BLaER1 (cell line): ENCODE measurements around the gene NELFA.
"Not testable (repeated sequence)": the region's sequence is repeated elsewhere in the genome, so short reads cannot be mapped to it uniquely, and the experiment has no call there.

Experiments used
- H3K27ac ChIP-seq: shearing (Covaris generic); formaldehyde crosslinking; 2 replicates; pipeline ENCODE4 v1.8.1; 2022
- H3K27me3 ChIP-seq: shearing (Covaris generic); formaldehyde crosslinking; 2 replicates; pipeline ENCODE4 v1.8.1; 2022
- H3K36me3 ChIP-seq: shearing (Covaris generic); formaldehyde crosslinking; 2 replicates; pipeline ENCODE4 v1.8.1; 2022
- H3K4me1 ChIP-seq: shearing (Covaris generic); formaldehyde crosslinking; 2 replicates; pipeline ENCODE4 v1.8.1; 2022
- H3K4me2 ChIP-seq: shearing (Covaris generic); formaldehyde crosslinking; 2 replicates; pipeline ENCODE4 v1.8.1; 2022
- H3K4me3 ChIP-seq: shearing (Covaris generic); formaldehyde crosslinking; 2 replicates; pipeline ENCODE4 v1.8.1; 2022
- H3K9ac ChIP-seq: shearing (Covaris generic); formaldehyde crosslinking; 2 replicates; pipeline ENCODE4 v1.8.1; 2022
- H3K9me3 ChIP-seq: shearing (Covaris generic); formaldehyde crosslinking; 2 replicates; pipeline ENCODE4 v1.8.1; 2022
- H4K20me1 ChIP-seq: shearing (Covaris generic); formaldehyde crosslinking; 2 replicates; pipeline ENCODE4 v1.8.1; 2022
- Cebpa-rat ChIP-seq: shearing (Covaris generic); IDR thresholded peaks from 2 replicates; pipeline ENCODE4 v1.8.1; 2022

NELFA gene

GRCh38 chr4:2040391-2041238, 31.8 kb upstream of the NELFA start:
- no peak for TF ChIP-seq Cebpa-rat
- Histone ChIP-seq H3K27me3 (peaks cover 32% of the 10 kb centered on the region), H3K4me1 (peaks cover 39% of the 10 kb centered on the region), H3K4me3 (peak overlapping the region; percentile 75), H3K27ac (no peak overlapping the region), H3K4me2 (peak overlapping the region; percentile 95), H4K20me1 (peaks cover 27% of the 10 kb centered on the region), H3K9me3 (no peaks in the 10 kb centered on the region), H3K9ac (no peak overlapping the region; the same call in 1 of the 2 replicates), H3K36me3 (peaks cover 13% of the 10 kb centered on the region)

- H3K9ac ChIP-seq = no peak overlapping the region
- no peak for TF ChIP-seq Cebpa-rat
- no peaks in the 10 kb centered on the region for H3K9me3 ChIP-seq
- H3K4me2 ChIP-seq = no peak overlapping the region
- H3K27ac ChIP-seq = no peak overlapping the region
- no peaks in the 10 kb centered on the region for H3K36me3 ChIP-seq
- H3K4me3 ChIP-seq = no peak overlapping the region
- peaks cover 8% of the 10 kb centered on the region for H3K4me1 ChIP-seq
- H3K27me3 ChIP-seq = peaks cover 32% of the 10 kb centered on the region
- no peaks in the 10 kb centered on the region for H4K20me1 ChIP-seq
Measured at GRCh38 chr4:2036866-2037265, 28.1 kb upstream of the NELFA start.

DNA sequence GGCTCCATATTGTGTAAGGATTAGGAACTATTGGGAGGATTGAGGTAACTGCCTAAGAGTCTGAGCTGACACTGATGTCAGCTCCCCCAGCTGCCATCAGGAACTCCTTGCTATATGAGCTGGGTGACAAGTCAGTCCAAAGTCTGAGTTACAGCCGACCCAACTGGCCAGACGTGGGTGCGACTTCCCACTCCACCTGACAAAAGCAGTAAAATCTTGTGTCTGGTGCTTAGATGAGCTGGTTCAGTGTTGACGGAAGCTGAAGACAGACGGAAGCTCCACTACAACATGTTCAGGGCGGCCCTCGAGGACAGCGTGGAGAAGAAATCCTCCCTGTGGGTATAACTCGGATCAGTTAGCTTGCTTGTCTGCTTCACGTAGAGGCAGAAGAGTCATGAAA, 27.6 kb upstream of the NELFA start:
- Histone ChIP-seq H3K27ac (no peak overlapping the region), H3K9ac (no peak overlapping the region), H3K4me1 (peaks cover 5% of the 10 kb centered on the region), H3K4me2 (no peak overlapping the region), H3K9me3 (no peaks in the 10 kb centered on the region), H3K4me3 (no peak overlapping the region), H4K20me1 (no peaks in the 10 kb centered on the region), H3K36me3 (no peaks in the 10 kb centered on the region), H3K27me3 (peaks cover 27% of the 10 kb centered on the region)
- TF ChIP-seq Cebpa-rat = no peak

DNA sequence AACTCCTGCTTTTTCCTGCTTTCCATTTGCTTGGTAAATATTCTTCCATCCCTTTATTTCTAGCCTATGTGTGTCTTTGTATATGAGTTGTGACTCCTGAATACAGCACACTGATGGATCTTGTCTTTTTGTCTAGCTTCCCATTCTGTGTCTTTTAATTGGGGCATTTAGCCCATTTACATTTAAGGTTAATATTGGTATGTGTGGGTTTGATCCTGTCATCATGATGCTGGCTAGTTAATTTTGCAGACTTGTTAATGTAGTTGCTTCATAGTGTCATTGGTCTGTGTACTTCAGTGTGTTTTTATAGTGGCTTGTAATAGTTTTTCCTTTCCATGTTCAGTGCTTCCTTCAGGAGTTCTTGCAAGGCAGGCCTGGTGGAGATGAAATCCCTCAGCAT, 22.4 kb upstream of the NELFA start:
- not testable (repeated sequence) for H3K36me3 ChIP-seq

GRCh38 chr4:2027120-2027519, 18.3 kb upstream of the NELFA start:
- not testable (repeated sequence) for H3K27ac ChIP-seq, H3K27me3 ChIP-seq, H3K9ac ChIP-seq, H3K4me3 ChIP-seq, H3K36me3 ChIP-seq, H3K4me2 ChIP-seq, H3K4me1 ChIP-seq, H4K20me1 ChIP-seq
- H3K9me3 ChIP-seq = peaks cover 28% of the 10 kb centered on the region

More for the DNA sequence above, 22.4 kb upstream of the NELFA start:
- not testable (repeated sequence) for H3K4me2 ChIP-seq, H3K9me3 ChIP-seq, H3K27me3 ChIP-seq, H3K4me3 ChIP-seq, H3K27ac ChIP-seq, H4K20me1 ChIP-seq, H3K4me1 ChIP-seq, H3K9ac ChIP-seq

DNA sequence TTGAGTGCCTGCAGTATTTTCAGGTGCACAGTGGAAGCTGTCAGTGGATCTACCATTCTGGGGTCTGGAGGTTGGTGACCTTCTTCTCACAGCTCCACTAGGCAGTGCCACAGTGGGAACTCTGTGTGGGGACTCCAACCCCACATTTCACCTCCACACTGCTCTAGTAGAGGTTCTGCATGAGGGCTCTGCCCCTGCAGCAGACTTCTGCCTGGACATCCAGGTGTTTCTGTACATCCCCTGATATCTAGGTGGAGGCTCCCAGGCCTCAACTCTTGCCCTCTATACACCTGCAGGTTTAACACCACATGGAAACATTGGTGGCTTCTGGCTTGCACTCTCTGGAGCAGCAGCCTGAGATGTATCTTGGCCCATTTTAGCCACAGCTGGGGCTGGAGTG, 17.0 kb upstream of the NELFA start:
- Histone ChIP-seq H3K9ac (no peak overlapping the region), H3K4me1 (no peaks in the 10 kb centered on the region), H3K4me2 (no peak overlapping the region), H4K20me1 (no peaks in the 10 kb centered on the region), H3K4me3 (no peak overlapping the region), H3K27ac (no peak overlapping the region), H3K27me3 (no peaks in the 10 kb centered on the region), H3K36me3 (no peaks in the 10 kb centered on the region), H3K9me3 (peaks cover 28% of the 10 kb centered on the region)
- no peak for TF ChIP-seq Cebpa-rat

DNA sequence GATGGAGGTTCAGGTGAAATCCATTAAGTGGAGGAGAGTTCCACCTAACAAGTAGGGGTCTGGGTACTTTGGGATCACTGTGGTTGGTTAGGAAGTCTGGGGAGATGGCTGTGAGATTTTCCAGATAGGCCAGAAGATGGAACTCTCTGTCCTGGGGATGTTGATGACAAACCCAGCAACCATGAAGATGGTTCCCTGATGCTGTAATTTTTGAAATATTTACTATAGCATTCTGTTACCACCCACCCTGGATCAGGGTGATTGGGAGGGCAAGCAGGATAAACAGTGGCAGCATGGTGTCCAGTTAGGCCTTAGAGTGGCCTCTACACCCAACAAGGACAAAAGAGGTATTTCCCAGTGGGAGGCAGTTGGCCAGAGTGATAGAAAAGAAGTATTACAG, 15.9 kb upstream of the NELFA start:
- Histone ChIP-seq H3K4me1 (no peaks in the 10 kb centered on the region), H4K20me1 (no peaks in the 10 kb centered on the region), H3K36me3 (no peaks in the 10 kb centered on the region), H3K4me2 (no peak overlapping the region), H3K27ac (no peak overlapping the region), H3K9me3 (peaks cover 28% of the 10 kb centered on the region), H3K9ac (no peak overlapping the region), H3K4me3 (no peak overlapping the region), H3K27me3 (no peaks in the 10 kb centered on the region)
- no peak for TF ChIP-seq Cebpa-rat

DNA sequence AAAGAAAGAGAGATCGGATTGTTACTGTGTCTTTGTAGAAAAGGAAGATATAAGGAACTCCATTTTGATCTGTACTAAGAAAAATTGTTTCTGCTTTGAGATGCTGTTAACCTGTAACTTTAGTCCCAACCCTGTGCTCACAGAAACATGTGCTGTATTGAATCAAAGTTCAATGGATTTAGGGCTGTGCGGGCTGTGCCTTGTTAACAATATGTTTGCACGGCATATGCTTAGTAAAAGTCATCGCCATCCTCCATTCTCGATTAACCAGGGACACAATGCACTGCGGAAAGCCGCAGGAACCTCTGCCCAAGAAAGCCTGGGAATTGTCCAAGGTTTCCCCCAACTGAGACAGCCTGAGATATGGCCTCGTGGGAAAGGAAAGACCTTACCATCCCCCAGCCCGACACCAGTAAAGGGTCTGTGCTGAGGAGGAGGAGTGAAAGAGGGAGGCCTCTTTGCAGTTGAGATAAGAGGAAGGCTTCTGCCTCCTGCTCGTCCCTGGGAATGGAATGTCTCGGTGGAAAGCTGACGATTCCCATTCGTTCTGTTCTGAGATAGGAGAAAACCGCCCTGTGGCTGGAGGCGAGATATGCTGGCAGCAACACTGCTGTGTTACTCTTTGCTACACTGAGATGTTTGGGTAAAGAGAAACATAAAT, 12.7 kb upstream of the NELFA start:
- not testable (repeated sequence) for H3K27me3 ChIP-seq, H3K9ac ChIP-seq, H3K36me3 ChIP-seq, H3K27ac ChIP-seq, H3K4me2 ChIP-seq, H3K4me3 ChIP-seq, H4K20me1 ChIP-seq, H3K4me1 ChIP-seq
- H3K9me3 ChIP-seq = peaks cover 22% of the 10 kb centered on the region

DNA sequence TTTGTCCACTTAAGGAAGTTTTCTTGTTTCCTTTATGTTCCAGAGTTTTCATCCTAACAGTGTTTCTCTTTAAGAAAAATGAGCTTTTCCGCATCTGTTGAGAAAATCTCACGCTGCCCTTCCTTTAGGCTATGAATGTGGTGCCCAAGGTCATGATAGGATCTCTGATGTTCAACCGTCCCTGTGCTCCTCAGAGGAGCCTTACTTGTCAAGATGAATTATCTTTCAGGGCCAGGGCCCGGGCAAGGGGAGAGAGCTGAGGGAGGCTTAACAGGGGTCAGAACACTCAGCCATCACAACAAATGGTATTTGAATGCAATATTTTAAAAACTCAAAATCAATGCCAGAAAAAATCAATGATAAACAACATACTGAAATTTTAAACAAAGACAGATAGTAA, 6.2 kb upstream of the NELFA start:
- TF ChIP-seq Cebpa-rat = no peak
- no peak overlapping the region for H3K4me2 ChIP-seq

GRCh38 chr4:2011583-2011982, 2.8 kb upstream of the NELFA start:
- Histone ChIP-seq H3K27me3 (no peaks in the 10 kb centered on the region), H3K9me3 (no peaks in the 10 kb centered on the region), H3K36me3 (peaks cover 8% of the 10 kb centered on the region), H3K4me1 (peaks cover 24% of the 10 kb centered on the region), H3K9ac (no peak overlapping the region), H3K4me2 (no peak overlapping the region), H4K20me1 (peaks cover 14% of the 10 kb centered on the region), H3K27ac (no peak overlapping the region), H3K4me3 (no peak overlapping the region)
- no peak for TF ChIP-seq Cebpa-rat

More for the DNA sequence above, 6.2 kb upstream of the NELFA start:
- H3K9ac ChIP-seq = no peak overlapping the region
- H3K9me3 ChIP-seq = no peaks in the 10 kb centered on the region
- no peaks in the 10 kb centered on the region for H4K20me1 ChIP-seq
- H3K27ac ChIP-seq = no peak overlapping the region
- H3K4me1 ChIP-seq = peaks cover 6% of the 10 kb centered on the region
- no peaks in the 10 kb centered on the region for H3K27me3 ChIP-seq
- H3K4me3 ChIP-seq = no peak overlapping the region
- no peaks in the 10 kb centered on the region for H3K36me3 ChIP-seq
